Colonic mucosa (tissue), 4 donors: Measurements from ENCODE around the gene PCYT1A. TPM values are rescaled to one million over a fixed set of nuclear protein-coding genes. Genes with fewer than 3 reads are reported as not detected.
"Not testable (repeated sequence)": the region's sequence is repeated elsewhere in the genome, so short reads cannot be mapped to it uniquely, and the experiment has no call there.

Experiments
- DNase-seq: peaks from one replicate; pipeline ENCODE4 v3.0.0-alpha.2; 2020
- H3K27ac ChIP-seq: fragments of 200-600 bp; one replicate; pipeline ENCODE4 v1.8.0; 2021
- H3K27me3 ChIP-seq: fragments of 200-600 bp; one replicate; pipeline ENCODE4 v1.8.0; 2021
- H3K36me3 ChIP-seq: fragments of 200-600 bp; one replicate; pipeline ENCODE4 v1.8.0; 2021
- H3K4me1 ChIP-seq: fragments of 200-600 bp; one replicate; pipeline ENCODE4 v1.8.0; 2021; ENCODE audit warnings: mild to moderate bottlenecking
- H3K4me3 ChIP-seq: fragments of 200-600 bp; one replicate; pipeline ENCODE4 v1.8.0; 2021
- H3K9ac ChIP-seq, 2 donors: one replicate each; pipeline ENCODE4 v1.7.0; 2013; ENCODE audit warnings: control low read depth in 2 of 2, low read depth in 2 of 2, low read length in 2 of 2
- H3K9me3 ChIP-seq: fragments of 200-600 bp; one replicate; pipeline ENCODE4 v1.8.0; 2021
- CTCF ChIP-seq: fragments of 200-600 bp; IDR thresholded peaks from one replicate; pipeline ENCODE4 v1.8.0; 2022; ENCODE audit warnings: antibody characterized with exemption, mild to moderate bottlenecking
- intact Hi-C: fragments of 100-400 bp; cut with DNase I; formaldehyde crosslinking; loops from one replicate; pipeline ENCODE4 v1.14.1; 2022
- total RNA-seq, 2 donors: library from RNA; stranded (reverse); fragmentation: NEBNext Ultra II Directional in 1 of 2; extraction: Animal tissue kit (Norgen Biotek cat#: 25700) in 1 of 2; gene quantifications; one replicate each; pipeline ENCODE4 v1.2.1, GENCODE V29; 2021
- donor health status: healthy.
- donor health status: DM: no; HTN: no; CAD: no.
- donor health status: DM: no; HTN: no; CAD: no.

PCYT1A gene
- total RNA-seq, 2 donors from 2014 or later: 56.1 to 61.5 TPM

- Histone ChIP-seq H3K4me3 (peak overlapping the region; percentile 38), H3K27ac (no peak overlapping the region), H3K36me3 (no peaks in the 10 kb centered on the region), H3K9me3 (no peaks in the 10 kb centered on the region), H3K27me3 (no peaks in the 10 kb centered on the region), H3K9ac (no peak overlapping the region), H3K4me1 (no peaks in the 10 kb centered on the region)
- peak; percentile 64 for DNase-seq
- no peak for TF ChIP-seq CTCF
- intact Hi-C loops: no loop called here
Measured at GRCh38 chr3:196207833-196208607, 79.5 kb downstream of the PCYT1A start.

GRCh38 chr3:196207159-196207832 lies 80.2 kb downstream of the PCYT1A start:
- no peak for DNase-seq
- intact Hi-C loops: no loop called here
- TF ChIP-seq CTCF: no peak
- H3K9ac ChIP-seq: no peak overlapping the region
- H3K36me3 ChIP-seq: no peaks in the 10 kb centered on the region
- H3K4me3 ChIP-seq: peak overlapping the region; percentile 19
- no peaks in the 10 kb centered on the region for H3K4me1 ChIP-seq
- H3K27ac ChIP-seq: no peak overlapping the region
- H3K9me3 ChIP-seq: no peaks in the 10 kb centered on the region
- H3K27me3 ChIP-seq: no peaks in the 10 kb centered on the region

GRCh38 chr3:196205442-196206205 lies 81.9 kb downstream of the PCYT1A start:
- H3K27me3 ChIP-seq, H3K27ac ChIP-seq, intact Hi-C loops, H3K9ac ChIP-seq, H3K9me3 ChIP-seq, H3K4me3 ChIP-seq, DNase-seq, H3K36me3 ChIP-seq, H3K4me1 ChIP-seq: not testable (repeated sequence)

- H3K36me3 ChIP-seq: no peaks in the 10 kb centered on the region
- H3K27me3 ChIP-seq: no peaks in the 10 kb centered on the region
- intact Hi-C loops: no loop called here
- no peak overlapping the region for H3K9ac ChIP-seq
- no peak overlapping the region for H3K4me3 ChIP-seq
- no peak for DNase-seq
- H3K9me3 ChIP-seq: no peaks in the 10 kb centered on the region
- no peak overlapping the region for H3K27ac ChIP-seq
- H3K4me1 ChIP-seq: no peaks in the 10 kb centered on the region
- TF ChIP-seq CTCF: no peak
Measured at GRCh38 chr3:196203846-196204245, 83.7 kb downstream of the PCYT1A start.

GRCh38 chr3:196202516-196202970 lies 85.0 kb downstream of the PCYT1A start:
- Histone ChIP-seq H3K4me3 (no peak overlapping the region), H3K36me3 (no peaks in the 10 kb centered on the region), H3K9ac (peak overlapping the region in 1 of 2 donors; percentile 2), H3K27me3 (no peaks in the 10 kb centered on the region), H3K4me1 (no peaks in the 10 kb centered on the region), H3K9me3 (no peaks in the 10 kb centered on the region), H3K27ac (no peak overlapping the region)
- intact Hi-C loops: no loop called here
- no peak for DNase-seq
- no peak for TF ChIP-seq CTCF
